BLaER1 treated with 17β-estradiol and CSF1 and Interleukin-3, amounts not matched to agents 10 nM and 100 nM (cell line): ENCODE data around the gene SHF.

ENCODE experiments used
- H3K27ac ChIP-seq, 11 experiments: shearing (Covaris generic); formaldehyde crosslinking; 2 replicates each; pipeline ENCODE4 v1.8.1; 2022
- H3K27me3 ChIP-seq, 11 experiments: shearing (Covaris generic); formaldehyde crosslinking; 2 replicates each; pipeline ENCODE4 v1.8.1; 2022
- H3K36me3 ChIP-seq, 11 experiments: shearing (Covaris generic); formaldehyde crosslinking; 2 replicates each; pipeline ENCODE4 v1.8.1; 2022
- H3K4me1 ChIP-seq, 10 experiments: shearing (Covaris generic); formaldehyde crosslinking; 2 replicates each; pipeline ENCODE4 v1.8.1; 2022
- H3K4me2 ChIP-seq, 11 experiments: shearing (Covaris generic); formaldehyde crosslinking; 2 replicates each; pipeline ENCODE4 v1.8.1; 2022
- H3K4me3 ChIP-seq, 10 experiments: shearing (Covaris generic); formaldehyde crosslinking; 2 replicates each; pipeline ENCODE4 v1.8.1; 2022
- H3K9ac ChIP-seq, 11 experiments: shearing (Covaris generic); formaldehyde crosslinking; 2 replicates each; pipeline ENCODE4 v1.8.1; 2022
- H3K9me3 ChIP-seq, 11 experiments: shearing (Covaris generic); formaldehyde crosslinking; replicated peaks in 1 of 11; 2 replicates each; pipeline ENCODE4 v1.8.1; 2022
- H4K20me1 ChIP-seq, 11 experiments: shearing (Covaris generic); formaldehyde crosslinking; 2 replicates each; pipeline ENCODE4 v1.8.1; 2022
- Cebpa-rat ChIP-seq, 11 experiments: shearing (Covaris generic); IDR thresholded peaks; 2 replicates each; pipeline ENCODE4 v1.8.1; 2022

SHF gene

DNA sequence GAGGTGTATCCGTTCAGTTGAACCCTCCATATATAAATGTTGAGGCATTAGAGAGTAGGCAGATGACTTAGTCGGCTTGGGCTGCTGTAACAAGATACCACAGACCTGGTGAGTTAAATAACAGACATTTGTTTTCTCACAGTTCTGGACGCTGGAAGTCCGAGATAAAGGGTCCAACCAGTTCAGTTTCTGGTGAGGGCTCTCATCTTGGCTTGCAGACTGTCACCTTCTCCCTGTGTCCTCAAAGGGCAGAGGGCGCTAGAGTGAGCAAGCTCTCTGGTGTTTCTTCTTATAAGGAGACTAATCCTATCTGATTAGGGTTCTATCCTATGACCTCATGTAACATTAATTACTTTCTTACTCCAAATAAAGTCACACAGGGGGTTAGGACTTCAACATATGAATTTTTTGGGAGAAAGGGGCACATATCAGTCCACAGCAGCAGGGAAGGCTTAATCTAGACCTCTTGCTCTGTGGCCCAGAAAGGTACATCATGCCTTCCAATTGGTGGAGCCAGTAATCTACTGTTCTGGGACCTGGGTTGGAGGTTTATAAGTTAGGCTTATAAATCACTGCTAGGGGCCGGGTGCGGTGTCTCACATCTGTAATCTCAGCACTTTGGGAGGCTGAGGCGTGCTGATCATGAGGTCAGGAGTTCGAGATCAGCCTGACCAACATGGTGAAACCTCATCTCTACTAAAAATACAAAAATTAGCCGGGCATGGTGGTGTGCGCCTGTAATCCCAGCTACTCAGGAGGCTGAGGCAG, 37.9 kb upstream of the SHF start:
- H3K4me3 ChIP-seq, result no peak overlapping the region
- H3K27me3 ChIP-seq, result no peaks in the 10 kb centered on the region
- peaks cover 0 to 5% (median 0%) of the 10 kb centered on the region in 10 experiments; a peak in 2 of 20 replicates for H3K4me1 ChIP-seq
- no peak overlapping the region for H3K27ac ChIP-seq
- no peak overlapping the region for H3K9ac ChIP-seq
- no peaks in the 10 kb centered on the region for H3K9me3 ChIP-seq
- no peak overlapping the region for H3K4me2 ChIP-seq
- H3K36me3 ChIP-seq, result no peaks in the 10 kb centered on the region
- no peak for TF ChIP-seq Cebpa-rat (IDR thresholded peaks at IDR 0.05)
- no peaks in the 10 kb centered on the region for H4K20me1 ChIP-seq

DNA sequence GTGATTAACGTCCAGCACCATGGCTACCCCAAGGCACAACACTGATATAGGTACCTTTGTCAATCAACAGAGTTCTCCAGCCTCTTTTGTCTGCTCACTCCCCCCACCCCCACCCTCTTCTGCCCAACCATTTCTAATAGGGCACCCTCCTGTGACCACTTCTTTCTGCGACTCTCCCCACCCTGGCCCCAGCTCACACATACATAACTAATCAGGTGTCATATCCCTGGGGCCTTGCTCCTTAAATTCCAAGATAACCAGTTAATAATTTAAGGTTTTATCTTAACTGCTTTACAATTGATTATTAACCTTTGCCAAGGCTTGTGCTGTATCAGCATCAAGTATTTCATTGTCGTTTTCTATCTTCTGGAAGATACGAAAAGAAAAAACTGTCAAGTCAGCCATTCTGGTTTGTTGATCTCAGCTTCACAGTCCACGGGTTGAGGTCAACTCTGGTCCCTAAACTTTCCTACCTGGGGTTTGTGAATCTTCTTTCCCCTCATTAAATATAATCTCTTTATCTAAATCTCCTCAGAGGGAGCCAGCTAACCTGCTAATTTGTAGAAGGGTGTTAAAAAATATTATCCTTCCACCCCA, 37.0 kb upstream of the SHF start:
- no peaks in the 10 kb centered on the region for H4K20me1 ChIP-seq
- H3K9me3 ChIP-seq, result no peaks in the 10 kb centered on the region
- no peak for TF ChIP-seq Cebpa-rat (IDR thresholded peaks at IDR 0.05)
- H3K27me3 ChIP-seq, result no peaks in the 10 kb centered on the region
- no peaks in the 10 kb centered on the region; a peak in 1 of 20 replicates for H3K4me1 ChIP-seq
- H3K4me2 ChIP-seq, result no peak overlapping the region
- no peaks in the 10 kb centered on the region for H3K36me3 ChIP-seq
- H3K4me3 ChIP-seq, result no peak overlapping the region
- H3K9ac ChIP-seq, result no peak overlapping the region
- no peak overlapping the region for H3K27ac ChIP-seq

DNA sequence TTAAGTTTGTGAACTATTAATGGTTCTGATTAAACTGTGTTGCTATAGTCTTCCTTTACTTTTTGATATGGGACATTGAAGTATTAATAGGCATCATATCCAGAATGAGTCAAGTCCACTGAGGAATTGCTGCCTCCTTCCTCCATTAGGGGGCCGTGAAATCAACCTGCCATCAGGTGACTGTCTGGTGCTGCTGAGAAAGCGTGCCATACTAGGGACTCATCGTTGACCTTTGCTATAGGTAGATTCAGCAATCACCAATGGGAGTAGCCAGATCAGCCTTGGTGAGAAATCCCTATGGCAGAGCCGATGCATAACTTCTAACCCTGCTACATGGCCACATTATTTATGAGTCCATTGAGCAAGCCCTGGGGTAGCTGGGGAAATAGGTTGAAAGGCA, 34.2 kb upstream of the SHF start:
- TF ChIP-seq Cebpa-rat (IDR thresholded peaks at IDR 0.05), result no peak

DNA sequence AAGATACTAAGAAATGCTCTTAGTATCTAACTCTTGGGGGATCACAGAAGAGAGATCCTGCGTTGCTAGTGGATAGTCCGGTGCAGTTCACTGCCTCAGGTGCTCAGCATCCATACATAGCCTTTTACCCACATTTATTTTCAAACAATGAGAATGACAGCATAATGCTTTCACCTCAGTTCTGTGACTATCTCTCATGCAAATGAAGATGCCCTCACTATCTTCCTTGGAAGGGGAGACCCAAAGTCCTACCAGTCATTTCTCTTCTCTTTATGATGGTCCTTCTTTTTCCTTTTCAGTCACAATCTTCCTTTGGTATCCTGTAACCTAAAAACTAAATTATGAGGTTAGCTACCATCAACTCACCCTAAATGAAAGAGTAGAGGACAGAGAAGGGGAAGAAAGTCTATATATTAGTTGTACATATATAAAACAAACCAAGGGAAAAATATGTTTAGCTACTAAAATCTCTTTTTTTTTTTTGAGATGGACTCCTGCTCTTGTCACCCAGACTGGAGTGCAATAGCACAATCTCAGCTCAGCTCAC, 33.4 kb upstream of the SHF start:
- Histone ChIP-seq H4K20me1 (no peaks in the 10 kb centered on the region), H3K9me3 (no peaks in the 10 kb centered on the region), H3K4me1 (no peaks in the 10 kb centered on the region), H3K4me2 (no peak overlapping the region), H3K4me3 (no peak overlapping the region), H3K27me3 (no peaks in the 10 kb centered on the region), H3K36me3 (no peaks in the 10 kb centered on the region), H3K9ac (no peak overlapping the region), H3K27ac (no peak overlapping the region)
- no peak for TF ChIP-seq Cebpa-rat (IDR thresholded peaks at IDR 0.05)

More for the DNA sequence above, 34.2 kb upstream of the SHF start:
- no peaks in the 10 kb centered on the region for H3K36me3 ChIP-seq
- H3K4me3 ChIP-seq, result no peak overlapping the region
- no peak overlapping the region for H3K4me2 ChIP-seq
- H4K20me1 ChIP-seq, result no peaks in the 10 kb centered on the region
- no peak overlapping the region for H3K9ac ChIP-seq
- no peaks in the 10 kb centered on the region for H3K9me3 ChIP-seq
- no peaks in the 10 kb centered on the region for H3K4me1 ChIP-seq
- H3K27me3 ChIP-seq, result no peaks in the 10 kb centered on the region
- no peak overlapping the region for H3K27ac ChIP-seq

DNA sequence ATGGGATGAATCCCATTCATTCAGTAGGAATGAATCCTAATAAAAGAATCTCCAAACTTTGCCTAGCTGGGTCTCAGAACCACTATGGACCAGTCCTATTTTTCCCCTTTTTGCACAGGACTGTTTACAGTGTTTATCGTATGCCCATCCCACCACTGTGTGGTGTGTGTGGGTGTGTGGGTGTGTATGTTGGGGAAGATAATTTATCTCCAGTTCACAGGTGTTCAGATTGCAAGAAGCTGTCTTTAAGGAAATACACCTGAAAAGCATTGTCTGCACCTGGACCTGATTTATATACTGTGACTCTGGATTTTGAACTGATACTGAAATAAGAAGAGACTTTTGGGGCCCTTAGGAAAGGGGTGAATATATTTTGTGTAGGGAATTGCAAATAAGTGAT, 24.7 kb upstream of the SHF start:
- H3K9me3 ChIP-seq, result peaks cover 0 to 10% (median 8%) of the 10 kb centered on the region in 11 experiments; a peak in 13 of 22 replicates
- no peak overlapping the region for H3K4me3 ChIP-seq
- H3K4me1 ChIP-seq, result no peaks in the 10 kb centered on the region
- no peak overlapping the region for H3K9ac ChIP-seq
- H3K27me3 ChIP-seq, result no peaks in the 10 kb centered on the region
- H3K27ac ChIP-seq, result no peak overlapping the region
- H3K4me2 ChIP-seq, result no peak overlapping the region
- no peaks in the 10 kb centered on the region for H4K20me1 ChIP-seq
- TF ChIP-seq Cebpa-rat (IDR thresholded peaks at IDR 0.05), result no peak
- no peaks in the 10 kb centered on the region for H3K36me3 ChIP-seq

DNA sequence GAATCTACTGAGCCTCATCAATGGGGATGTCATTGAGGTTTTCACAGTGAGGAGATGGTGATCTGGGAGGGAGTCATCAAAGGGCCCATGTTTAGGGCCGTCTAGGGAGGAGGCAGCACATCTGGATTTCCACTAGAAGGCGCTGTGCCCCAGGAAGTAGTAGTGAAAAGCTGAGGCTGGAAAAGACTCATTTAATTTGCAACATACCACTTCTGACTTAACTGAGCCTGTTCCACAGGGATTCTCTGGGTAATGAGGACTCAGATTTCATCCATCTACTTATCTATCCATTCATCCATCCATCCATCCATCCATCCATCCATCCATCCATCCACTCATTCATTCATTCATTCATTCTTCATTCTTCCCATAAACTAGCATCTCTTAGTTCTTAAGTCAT, 17.4 kb upstream of the SHF start:
- TF ChIP-seq Cebpa-rat (IDR thresholded peaks at IDR 0.05), result no peak
- Histone ChIP-seq H3K27ac (no peak overlapping the region), H3K4me2 (no peak overlapping the region), H4K20me1 (no peaks in the 10 kb centered on the region), H3K9ac (no peak overlapping the region), H3K4me3 (no peak overlapping the region), H3K27me3 (no peaks in the 10 kb centered on the region), H3K4me1 (peaks cover 6 to 26% (median 14%) of the 10 kb centered on the region in 10 experiments; a peak in 17 of 20 replicates), H3K36me3 (no peaks in the 10 kb centered on the region), H3K9me3 (no peaks in the 10 kb centered on the region)

DNA sequence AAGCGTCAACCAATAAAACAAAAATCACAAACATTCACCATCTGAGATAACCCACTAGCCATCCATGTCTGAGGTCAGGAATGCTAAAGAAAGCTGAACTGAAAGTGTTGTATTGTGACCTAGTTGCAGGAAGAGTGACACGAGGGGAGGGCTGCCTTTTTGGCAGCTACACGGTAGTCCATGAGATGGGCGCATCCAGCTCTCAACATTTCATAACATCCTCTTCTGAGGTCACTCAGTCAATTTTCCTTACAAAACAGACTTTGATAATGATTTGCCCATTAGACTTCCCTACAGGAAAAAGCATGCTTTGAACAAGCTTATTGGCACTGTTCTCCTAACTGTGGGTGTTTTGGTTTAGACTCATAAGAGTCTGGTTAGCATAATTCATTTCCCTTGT, 15.4 kb upstream of the SHF start:
- Histone ChIP-seq H3K4me1 (peaks cover 12 to 31% (median 21%) of the 10 kb centered on the region in 10 experiments; a peak in 19 of 20 replicates), H3K4me3 (no peak overlapping the region), H3K36me3 (no peaks in the 10 kb centered on the region), H3K9me3 (no peaks in the 10 kb centered on the region), H3K9ac (no peak overlapping the region), H4K20me1 (no peaks in the 10 kb centered on the region), H3K4me2 (peak overlapping the region in 5 of 11 experiments; percentile 10 to 55 (median 25); a peak in 8 of 22 replicates), H3K27me3 (no peaks in the 10 kb centered on the region), H3K27ac (no peak overlapping the region)
- TF ChIP-seq Cebpa-rat (IDR thresholded peaks at IDR 0.05), result no peak

DNA sequence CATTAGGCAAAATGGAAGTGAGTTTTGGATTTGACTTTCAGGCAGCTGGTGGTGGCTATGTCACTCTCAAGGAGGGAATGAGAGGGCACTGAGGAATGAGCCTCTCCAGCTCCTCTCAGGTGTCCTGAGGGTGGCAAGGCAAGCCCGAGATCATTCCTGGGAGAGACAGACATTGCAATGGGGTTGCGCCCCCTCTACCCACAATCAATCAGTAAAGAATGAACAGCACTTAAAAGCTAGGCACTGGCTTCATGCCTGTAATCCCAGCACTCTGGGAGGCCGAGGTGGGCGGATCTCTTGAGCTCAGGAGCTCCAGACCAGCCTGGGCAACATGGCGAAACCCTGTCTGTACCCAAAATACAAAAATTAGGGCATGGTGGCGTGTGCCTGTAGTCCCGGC, 14.1 kb upstream of the SHF start:
- Histone ChIP-seq H3K36me3 (no peaks in the 10 kb centered on the region), H4K20me1 (no peaks in the 10 kb centered on the region), H3K27me3 (no peaks in the 10 kb centered on the region), H3K27ac (peak overlapping the region in 2 of 11 experiments; percentile 91 to 97; a peak in 2 of 22 replicates), H3K4me1 (peaks cover 21 to 41% (median 31%) of the 10 kb centered on the region in 10 experiments), H3K4me3 (peak overlapping the region in 2 of 10 experiments; percentile 68 to 80; a peak in 1 of 20 replicates), H3K9ac (peak overlapping the region in 1 of 11 experiments; percentile 88; a peak in 2 of 22 replicates), H3K4me2 (peak overlapping the region; percentile 80 to 97 (median 91); a peak in 18 of 22 replicates), H3K9me3 (no peaks in the 10 kb centered on the region)
- no peak for TF ChIP-seq Cebpa-rat (IDR thresholded peaks at IDR 0.05)

DNA sequence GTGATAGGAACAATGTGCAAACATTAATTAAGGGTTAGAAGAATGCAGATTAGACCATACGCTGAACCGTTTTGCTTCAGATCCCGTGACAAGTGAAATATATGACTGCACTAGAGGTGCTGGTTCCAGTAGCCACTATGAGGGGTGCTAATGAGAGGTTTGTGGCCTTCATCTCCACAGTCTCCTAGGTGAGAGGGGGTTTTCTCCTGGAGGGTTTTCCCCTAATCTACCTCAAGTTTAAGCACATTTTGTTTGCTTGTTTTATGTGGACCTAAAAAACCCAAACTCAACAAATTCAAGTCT, 13.7 kb upstream of the SHF start:
- Histone ChIP-seq H3K9me3 (no peaks in the 10 kb centered on the region), H3K27ac (peak overlapping the region in 9 of 11 experiments; percentile 84 to 97 (median 93); a peak in 16 of 22 replicates), H3K36me3 (no peaks in the 10 kb centered on the region), H3K27me3 (no peaks in the 10 kb centered on the region), H4K20me1 (no peaks in the 10 kb centered on the region), H3K9ac (peak overlapping the region in 10 of 11 experiments; percentile 79 to 94 (median 88); a peak in 18 of 22 replicates), H3K4me3 (peak overlapping the region; percentile 61 to 80 (median 71); a peak in 17 of 20 replicates), H3K4me2 (peak overlapping the region; percentile 80 to 97 (median 91); a peak in 21 of 22 replicates), H3K4me1 (peaks cover 21 to 41% (median 31%) of the 10 kb centered on the region in 10 experiments)
- TF ChIP-seq Cebpa-rat (IDR thresholded peaks at IDR 0.05), result no peak
